HG03196 (cell line): Measurements from ENCODE around the gene ETFB.

Experiments
- ATAC-seq: cut with Tn5 transposase; IDR thresholded peaks from one replicate; pipeline ENCODE4 v1.9.1; 2021; ENCODE audit not compliant: unreplicated experiment

ETFB gene

DNA sequence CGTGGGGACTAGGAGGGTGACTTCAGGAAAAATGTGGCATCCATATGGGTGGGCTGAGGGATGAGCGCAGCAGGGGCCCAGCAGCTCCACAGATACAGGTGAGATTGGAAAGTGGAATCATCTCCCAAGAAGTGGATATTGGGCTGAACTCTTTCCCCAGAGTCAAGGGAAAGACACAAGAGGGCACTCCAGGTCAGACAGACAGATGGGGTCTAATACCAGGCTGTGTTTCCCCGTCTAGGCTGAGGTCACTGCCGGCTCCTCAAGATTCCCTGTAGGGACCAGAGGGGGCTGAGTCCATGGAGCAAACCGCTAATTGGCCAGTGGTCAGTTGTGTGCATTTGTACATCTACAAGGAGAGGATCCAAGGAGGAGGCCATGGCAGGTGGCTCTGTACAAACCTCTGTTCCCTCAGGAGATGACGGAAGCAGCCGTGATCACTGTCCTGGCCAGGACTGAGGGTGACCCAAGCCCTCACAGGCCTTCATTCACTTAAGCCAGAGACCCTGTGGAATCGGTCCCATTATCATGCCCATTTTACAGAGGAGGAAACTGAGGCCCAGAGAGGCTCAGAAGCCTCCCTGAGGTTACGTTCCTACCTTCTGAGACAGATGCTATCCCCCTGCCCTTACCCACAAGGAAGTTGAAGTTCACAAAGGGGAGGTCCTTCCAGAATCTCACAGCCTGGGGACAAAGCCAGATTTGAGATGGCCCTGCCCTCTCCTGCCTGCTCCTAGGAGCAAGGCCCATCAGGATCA lies 69.7 kb downstream of the ETFB start:
- no peak for ATAC-seq

DNA sequence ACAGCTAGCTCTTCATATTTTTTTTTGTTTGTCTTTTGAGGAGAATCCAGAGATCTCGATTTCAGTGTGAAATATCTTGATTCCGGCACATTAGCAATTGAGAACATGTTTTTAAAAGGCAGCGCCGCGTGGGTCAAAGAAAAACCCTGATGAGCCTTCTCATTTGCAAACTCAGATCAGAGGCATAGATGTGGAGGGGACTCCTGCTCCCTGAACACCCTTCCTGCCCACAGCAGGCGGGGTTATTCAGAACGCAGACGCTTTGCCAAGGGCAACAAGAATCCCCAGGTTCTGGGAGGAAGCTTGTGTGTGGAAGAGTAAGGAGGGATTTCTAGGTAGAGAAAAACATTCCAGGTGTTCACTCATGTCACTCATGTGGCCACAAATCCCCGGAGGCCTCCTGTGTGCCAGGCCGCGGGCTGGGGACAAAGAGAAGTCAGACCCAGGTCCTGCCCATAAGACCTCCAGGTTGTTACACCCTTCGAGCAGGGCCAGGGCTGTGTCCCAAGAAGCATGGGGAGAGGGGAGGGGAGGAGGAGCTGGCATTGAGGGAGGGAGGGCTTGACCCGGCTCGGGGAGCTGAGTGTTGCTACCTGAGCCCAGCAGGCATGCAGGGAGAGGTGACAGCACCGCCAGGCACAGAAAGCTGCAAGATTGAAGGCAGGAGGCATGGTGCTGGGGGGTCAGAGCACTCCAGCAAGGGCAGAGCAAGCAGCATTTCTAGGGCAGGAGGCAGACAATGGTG lies 70.6 kb downstream of the ETFB start:
- no peak for ATAC-seq
